ENCODE measurements around the gene WDR31. TPM values are rescaled to one million over a fixed set of nuclear protein-coding genes. Genes with fewer than 3 reads are reported as not detected.

The WDR31 gene
- total RNA-seq, 1 donor from 2014 or later, result 2.1 TPM

DNA sequence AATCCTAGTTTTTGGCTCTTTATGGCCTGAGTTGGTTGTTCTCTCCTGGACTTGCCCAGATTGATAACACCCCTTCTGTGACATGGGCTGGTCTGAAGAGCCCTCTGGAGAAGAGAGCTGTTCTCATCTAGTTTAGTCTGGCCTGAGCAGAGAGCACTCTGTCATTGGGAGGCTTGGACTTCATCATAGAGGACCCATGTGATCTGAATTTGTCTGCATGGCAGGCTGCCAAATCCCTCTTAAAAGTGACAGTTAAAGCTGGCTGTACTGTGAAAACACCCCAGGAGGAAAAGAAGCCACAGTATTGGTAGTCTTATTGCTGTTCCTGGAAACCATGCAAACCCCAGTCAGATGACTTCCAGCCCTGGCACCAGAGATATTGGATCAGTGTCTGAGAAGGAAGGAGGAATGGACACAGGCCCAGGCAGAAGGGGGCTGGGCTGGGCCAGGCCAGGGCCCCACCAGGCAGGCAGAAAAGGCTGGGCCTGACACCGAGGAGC, 3.7 kb upstream of the WDR31 start:
- no peak overlapping the region for H3K4me3 ChIP-seq (ENCODE audit: low read length in 3 of 3)
- H3K27me3 ChIP-seq (ENCODE audit: control insufficient read depth in 3 of 3, insufficient read depth in 3 of 3, low read length in 3 of 3), result peaks cover 0 to under 1% (median under 1%) of the 10 kb centered on the region in 3 donors
- no peaks in the 10 kb centered on the region for H3K9me3 ChIP-seq (ENCODE audit: control insufficient read depth in 3 of 3, low read length in 3 of 3)
- H3K9ac ChIP-seq (ENCODE audit: low read depth in 1 of 3, low read length in 3 of 3), result peak overlapping the region in 1 of 3 donors; percentile 40
- H3K27ac ChIP-seq (ENCODE audit: low read depth, low read length), result peak overlapping the region; percentile 67
- no peaks in the 10 kb centered on the region for H3K36me3 ChIP-seq (ENCODE audit: control insufficient read depth in 3 of 3, insufficient read depth in 3 of 3, low read length in 3 of 3)
- H3K4me1 ChIP-seq (ENCODE audit: control insufficient read depth in 3 of 3, insufficient read depth in 3 of 3, low read length in 3 of 3), result peaks cover 5 to 12% (median 10%) of the 10 kb centered on the region in 3 donors

DNA sequence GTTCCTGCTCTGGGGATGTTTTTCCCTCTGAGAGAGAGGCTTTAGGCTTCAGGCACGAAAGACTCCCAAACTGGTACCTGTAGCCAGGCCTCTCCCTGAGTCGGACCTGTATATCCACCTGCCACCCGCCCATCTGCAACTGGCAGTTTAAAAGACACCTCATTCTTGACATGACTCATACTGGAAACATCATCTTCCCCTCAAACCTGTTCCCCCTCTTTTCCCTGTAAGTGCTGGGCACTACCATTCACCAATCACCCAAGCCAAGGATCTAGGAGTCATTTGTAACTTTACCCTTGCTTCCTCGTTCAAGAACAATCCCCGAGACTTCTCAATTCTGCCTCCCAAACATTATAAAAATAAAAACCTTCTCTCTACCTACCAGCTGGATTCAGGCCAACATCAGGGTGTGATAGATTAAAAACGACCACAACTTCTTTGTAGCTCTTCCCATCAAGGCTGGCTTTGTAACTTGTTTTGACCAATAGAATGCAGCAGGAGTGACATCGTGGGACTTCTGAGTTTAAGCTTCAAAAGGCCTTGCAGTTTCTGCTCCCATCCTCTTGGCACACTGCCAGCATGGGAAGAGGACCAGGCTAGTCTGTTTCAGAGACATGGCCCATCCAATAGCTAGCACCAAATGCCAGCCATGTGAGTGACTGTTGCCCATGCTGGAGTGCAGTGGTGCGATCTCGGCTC, 1.8 kb upstream of the WDR31 start:
- no peaks in the 10 kb centered on the region for H3K27me3 ChIP-seq (ENCODE audit: control insufficient read depth in 3 of 3, insufficient read depth in 3 of 3, low read length in 3 of 3)
- peaks cover 5 to 12% (median 10%) of the 10 kb centered on the region in 3 donors for H3K4me1 ChIP-seq (ENCODE audit: control insufficient read depth in 3 of 3, insufficient read depth in 3 of 3, low read length in 3 of 3)
- H3K36me3 ChIP-seq (ENCODE audit: control insufficient read depth in 3 of 3, insufficient read depth in 3 of 3, low read length in 3 of 3), result no peaks in the 10 kb centered on the region
- H3K4me3 ChIP-seq (ENCODE audit: low read length in 3 of 3), result no peak overlapping the region
- no peak overlapping the region for H3K9ac ChIP-seq (ENCODE audit: low read depth in 1 of 3, low read length in 3 of 3)
- H3K9me3 ChIP-seq (ENCODE audit: control insufficient read depth in 3 of 3, low read length in 3 of 3), result no peaks in the 10 kb centered on the region
- no peak overlapping the region for H3K27ac ChIP-seq (ENCODE audit: low read depth, low read length)

DNA sequence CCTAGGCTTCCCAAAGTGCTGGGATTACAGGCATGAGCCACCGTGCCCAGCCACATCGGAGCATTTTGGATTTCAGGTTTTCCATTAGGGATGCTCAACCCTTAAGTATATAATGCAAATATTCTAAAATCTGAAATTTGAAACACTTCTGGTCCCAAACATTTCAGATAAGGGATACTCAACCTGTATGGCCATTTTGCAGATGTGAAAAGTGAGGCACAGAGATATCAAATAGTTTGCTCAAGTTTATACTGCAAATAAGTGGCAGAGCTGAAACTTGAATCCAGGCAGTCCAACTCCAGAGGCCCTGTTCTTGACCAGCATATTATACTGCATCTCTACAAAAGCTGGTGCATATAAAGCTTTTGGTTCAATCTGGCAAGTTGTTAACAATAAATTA, 2.4 kb downstream of the WDR31 start:
- Histone ChIP-seq H3K9me3 (ENCODE audit: control insufficient read depth in 3 of 3, low read length in 3 of 3) (no peaks in the 10 kb centered on the region), H3K4me3 (ENCODE audit: low read length in 3 of 3) (no peak overlapping the region), H3K36me3 (ENCODE audit: control insufficient read depth in 3 of 3, insufficient read depth in 3 of 3, low read length in 3 of 3) (no peaks in the 10 kb centered on the region), H3K27ac (ENCODE audit: low read depth, low read length) (no peak overlapping the region), H3K9ac (ENCODE audit: low read depth in 1 of 3, low read length in 3 of 3) (no peak overlapping the region), H3K27me3 (ENCODE audit: control insufficient read depth in 3 of 3, insufficient read depth in 3 of 3, low read length in 3 of 3) (no peaks in the 10 kb centered on the region), H3K4me1 (ENCODE audit: control insufficient read depth in 3 of 3, insufficient read depth in 3 of 3, low read length in 3 of 3) (peaks cover 5 to 10% (median 5%) of the 10 kb centered on the region in 3 donors)

DNA sequence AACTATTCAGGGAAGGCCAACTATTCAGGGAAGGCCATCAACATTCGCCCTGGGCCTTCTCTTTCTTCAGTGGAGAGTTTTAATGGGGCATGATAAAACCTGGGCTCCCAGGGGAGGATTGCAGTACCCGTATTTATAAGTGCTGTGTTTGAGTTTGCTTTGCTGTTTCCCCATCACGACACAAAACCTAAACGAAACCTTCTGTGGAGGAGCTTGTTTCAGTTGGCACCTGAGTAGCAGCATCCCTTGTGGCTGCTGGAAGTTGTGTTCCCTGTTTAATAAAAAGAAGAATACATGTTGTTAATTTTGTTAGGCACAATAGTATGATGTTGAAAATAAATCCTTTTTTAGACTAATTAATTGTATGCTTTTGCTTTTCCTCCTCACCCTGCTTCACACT, 8.3 kb downstream of the WDR31 start:
- no peaks in the 10 kb centered on the region for H3K9me3 ChIP-seq (ENCODE audit: control insufficient read depth in 3 of 3, low read length in 3 of 3)
- no peak overlapping the region for H3K4me3 ChIP-seq (ENCODE audit: low read length in 3 of 3)
- no peak overlapping the region for H3K27ac ChIP-seq (ENCODE audit: low read depth, low read length)
- no peaks in the 10 kb centered on the region for H3K27me3 ChIP-seq (ENCODE audit: control insufficient read depth in 3 of 3, insufficient read depth in 3 of 3, low read length in 3 of 3)
- no peak overlapping the region for H3K9ac ChIP-seq (ENCODE audit: low read depth in 1 of 3, low read length in 3 of 3)
- peaks cover 0 to 3% (median 2%) of the 10 kb centered on the region in 3 donors for H3K36me3 ChIP-seq (ENCODE audit: control insufficient read depth in 3 of 3, insufficient read depth in 3 of 3, low read length in 3 of 3)
- H3K4me1 ChIP-seq (ENCODE audit: control insufficient read depth in 3 of 3, insufficient read depth in 3 of 3, low read length in 3 of 3), result no peaks in the 10 kb centered on the region

DNA sequence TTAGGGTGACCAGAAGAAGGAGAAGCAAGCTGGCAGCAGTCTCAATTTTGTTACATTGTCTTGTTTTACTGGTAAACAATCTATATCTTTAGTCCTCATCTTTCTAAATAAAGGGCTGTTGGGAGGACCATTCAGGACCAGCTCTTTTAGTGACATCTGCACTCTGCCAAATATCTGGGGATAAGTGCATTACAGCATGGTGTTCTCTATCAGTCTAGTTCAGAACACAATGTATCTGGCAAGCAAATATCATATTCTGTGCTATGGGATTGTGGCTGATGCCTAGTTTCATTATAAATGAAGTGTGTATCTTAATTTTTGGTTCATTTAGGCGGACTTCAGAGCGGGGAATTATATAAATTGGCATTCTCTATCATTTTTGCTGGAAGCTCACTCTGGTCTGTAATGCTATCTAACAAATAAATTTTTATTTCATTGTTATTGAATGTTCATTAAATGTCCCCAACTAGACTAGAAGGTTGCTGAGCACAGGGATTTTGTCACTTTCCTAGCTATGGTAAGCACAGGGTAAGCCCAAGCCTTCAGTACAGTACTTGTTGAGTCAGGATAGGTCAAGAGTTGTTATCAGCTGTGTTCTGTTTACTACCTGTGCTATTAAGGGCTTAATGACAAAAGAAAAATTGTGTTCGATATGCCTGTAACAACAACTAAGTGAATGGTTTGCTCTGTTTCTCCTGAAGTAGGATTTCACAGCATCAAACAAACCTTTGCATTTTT, 11.9 kb downstream of the WDR31 start:
- Histone ChIP-seq H3K27ac (ENCODE audit: low read depth, low read length) (no peak overlapping the region), H3K4me1 (ENCODE audit: control insufficient read depth in 3 of 3, insufficient read depth in 3 of 3, low read length in 3 of 3) (no peaks in the 10 kb centered on the region), H3K9me3 (ENCODE audit: control insufficient read depth in 3 of 3, low read length in 3 of 3) (no peaks in the 10 kb centered on the region), H3K36me3 (ENCODE audit: control insufficient read depth in 3 of 3, insufficient read depth in 3 of 3, low read length in 3 of 3) (peaks cover 0 to 3% (median 2%) of the 10 kb centered on the region in 3 donors), H3K9ac (ENCODE audit: low read depth in 1 of 3, low read length in 3 of 3) (no peak overlapping the region), H3K27me3 (ENCODE audit: control insufficient read depth in 3 of 3, insufficient read depth in 3 of 3, low read length in 3 of 3) (no peaks in the 10 kb centered on the region), H3K4me3 (ENCODE audit: low read length in 3 of 3) (no peak overlapping the region)

DNA sequence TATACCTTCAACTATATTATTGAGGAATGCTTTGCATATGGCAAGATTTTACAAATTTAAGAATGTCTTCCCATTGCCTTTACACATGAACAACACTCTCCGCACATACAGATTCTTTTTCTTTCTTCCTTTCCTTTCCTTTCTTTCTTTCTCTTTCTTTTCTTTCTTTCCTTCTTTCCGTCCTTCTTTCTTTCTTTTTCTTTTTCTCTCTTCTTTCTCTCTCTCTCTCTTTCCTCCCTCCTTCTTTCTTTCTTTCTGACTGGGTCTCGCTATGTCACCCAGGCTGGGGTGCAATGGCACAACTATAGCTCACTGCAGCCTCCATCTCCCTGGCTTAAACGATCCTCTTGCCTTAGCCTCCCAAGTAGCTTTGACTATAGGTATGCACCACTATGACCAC, 13.8 kb downstream of the WDR31 start:
- Histone ChIP-seq H3K4me3 (ENCODE audit: low read length in 3 of 3) (no peak overlapping the region), H3K27ac (ENCODE audit: low read depth, low read length) (no peak overlapping the region), H3K36me3 (ENCODE audit: control insufficient read depth in 3 of 3, insufficient read depth in 3 of 3, low read length in 3 of 3) (peaks cover 0 to 3% (median 2%) of the 10 kb centered on the region in 3 donors), H3K9me3 (ENCODE audit: control insufficient read depth in 3 of 3, low read length in 3 of 3) (no peaks in the 10 kb centered on the region), H3K4me1 (ENCODE audit: control insufficient read depth in 3 of 3, insufficient read depth in 3 of 3, low read length in 3 of 3) (no peaks in the 10 kb centered on the region), H3K27me3 (ENCODE audit: control insufficient read depth in 3 of 3, insufficient read depth in 3 of 3, low read length in 3 of 3) (no peaks in the 10 kb centered on the region), H3K9ac (ENCODE audit: low read depth in 1 of 3, low read length in 3 of 3) (no peak overlapping the region)

DNA sequence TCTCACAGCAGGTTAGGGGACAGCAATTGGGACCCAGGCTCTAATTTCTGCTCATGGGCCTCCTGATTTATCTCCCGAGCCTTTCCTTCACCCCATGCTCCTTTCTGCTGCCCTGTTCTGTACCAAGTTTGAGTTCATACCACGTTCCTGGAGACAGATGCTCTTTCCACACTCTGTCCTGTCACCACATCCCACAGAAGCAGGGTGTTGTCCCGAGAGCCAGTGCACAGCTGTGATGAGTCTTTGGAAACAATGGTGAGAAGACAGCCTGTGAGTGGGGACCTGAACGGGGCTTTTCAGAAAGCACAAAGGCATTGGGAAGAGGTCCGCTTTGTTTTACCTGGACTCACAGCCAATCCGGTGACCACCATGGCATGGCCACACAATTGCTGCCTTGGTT, 17.4 kb downstream of the WDR31 start:
- peaks cover 4 to 6% (median 5%) of the 10 kb centered on the region in 3 donors for H3K36me3 ChIP-seq (ENCODE audit: control insufficient read depth in 3 of 3, insufficient read depth in 3 of 3, low read length in 3 of 3)
- H3K4me3 ChIP-seq (ENCODE audit: low read length in 3 of 3), result no peak overlapping the region
- H3K9ac ChIP-seq (ENCODE audit: low read depth in 1 of 3, low read length in 3 of 3), result no peak overlapping the region
- H3K27ac ChIP-seq (ENCODE audit: low read depth, low read length), result no peak overlapping the region
- no peaks in the 10 kb centered on the region for H3K9me3 ChIP-seq (ENCODE audit: control insufficient read depth in 3 of 3, low read length in 3 of 3)
- H3K4me1 ChIP-seq (ENCODE audit: control insufficient read depth in 3 of 3, insufficient read depth in 3 of 3, low read length in 3 of 3), result no peaks in the 10 kb centered on the region
- H3K27me3 ChIP-seq (ENCODE audit: control insufficient read depth in 3 of 3, insufficient read depth in 3 of 3, low read length in 3 of 3), result no peaks in the 10 kb centered on the region

DNA sequence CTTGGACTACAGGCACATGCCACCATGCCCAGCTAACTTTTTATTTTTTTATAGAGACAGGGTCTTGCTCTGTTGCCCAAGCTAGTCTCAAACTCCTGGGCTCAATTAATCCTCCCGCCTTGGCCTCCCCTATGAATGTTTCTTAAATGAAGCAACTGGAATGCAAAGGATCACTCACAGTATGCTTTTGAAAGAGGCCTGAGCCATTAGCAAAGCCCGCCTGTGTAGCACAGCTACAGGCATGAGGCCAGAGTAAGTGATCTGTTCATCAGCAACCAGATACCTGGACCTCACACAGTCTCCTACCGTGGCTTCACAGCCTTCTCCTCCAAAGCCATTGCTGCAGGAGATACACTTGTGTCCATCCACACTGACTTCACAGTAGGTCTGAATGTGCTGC, 20.0 kb downstream of the WDR31 start:
- H3K9me3 ChIP-seq (ENCODE audit: control insufficient read depth in 3 of 3, low read length in 3 of 3), result no peaks in the 10 kb centered on the region
- H3K4me1 ChIP-seq (ENCODE audit: control insufficient read depth in 3 of 3, insufficient read depth in 3 of 3, low read length in 3 of 3), result no peaks in the 10 kb centered on the region
- no peak overlapping the region for H3K9ac ChIP-seq (ENCODE audit: low read depth in 1 of 3, low read length in 3 of 3)
- H3K27ac ChIP-seq (ENCODE audit: low read depth, low read length), result no peak overlapping the region
- H3K27me3 ChIP-seq (ENCODE audit: control insufficient read depth in 3 of 3, insufficient read depth in 3 of 3, low read length in 3 of 3), result no peaks in the 10 kb centered on the region
- no peak overlapping the region for H3K4me3 ChIP-seq (ENCODE audit: low read length in 3 of 3)
- peaks cover 4 to 11% (median 5%) of the 10 kb centered on the region in 3 donors for H3K36me3 ChIP-seq (ENCODE audit: control insufficient read depth in 3 of 3, insufficient read depth in 3 of 3, low read length in 3 of 3)

DNA sequence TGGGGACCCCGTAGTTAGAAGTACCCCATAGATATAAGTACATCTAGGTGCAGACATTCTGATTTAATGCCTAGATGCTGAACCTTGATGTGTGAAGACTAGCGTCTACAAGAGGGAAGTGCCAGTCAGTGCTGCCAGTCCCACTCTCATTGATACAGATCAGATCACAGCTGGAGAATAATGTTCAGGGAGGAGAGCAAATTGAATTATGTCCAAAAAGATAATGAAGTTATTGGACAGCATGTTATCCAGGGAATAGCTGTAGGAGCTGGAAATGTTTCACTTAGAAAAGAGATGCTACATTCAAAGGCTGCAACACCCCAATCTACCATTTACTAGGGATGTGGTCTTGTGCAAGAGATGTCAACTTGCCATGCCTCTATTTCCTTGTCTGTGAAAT, 21.0 kb downstream of the WDR31 start:
- peaks cover 4 to 11% (median 5%) of the 10 kb centered on the region in 3 donors for H3K36me3 ChIP-seq (ENCODE audit: control insufficient read depth in 3 of 3, insufficient read depth in 3 of 3, low read length in 3 of 3)

DNA sequence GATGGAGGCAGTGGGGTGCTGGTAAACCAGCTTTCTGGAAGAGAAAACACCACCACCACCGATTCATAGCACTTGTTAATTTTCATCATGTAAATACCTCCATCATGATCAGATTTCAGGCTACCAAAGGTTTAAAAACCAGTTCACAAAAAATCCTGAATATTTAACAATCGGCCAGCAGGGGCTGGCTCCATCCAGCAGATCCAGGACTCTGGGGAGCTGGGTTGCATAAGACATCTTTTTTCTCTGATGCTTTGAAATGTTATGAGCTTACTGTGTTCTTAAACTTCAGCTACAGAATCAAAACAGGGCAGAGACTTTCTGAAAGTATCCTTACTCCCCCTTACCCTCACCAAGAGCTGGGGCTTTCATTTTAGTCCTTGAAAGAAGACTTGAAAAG, 22.3 kb downstream of the WDR31 start:
- H3K27me3 ChIP-seq (ENCODE audit: control insufficient read depth in 3 of 3, insufficient read depth in 3 of 3, low read length in 3 of 3), result no peaks in the 10 kb centered on the region
- H3K9ac ChIP-seq (ENCODE audit: low read depth in 1 of 3, low read length in 3 of 3), result no peak overlapping the region
- H3K27ac ChIP-seq (ENCODE audit: low read depth, low read length), result no peak overlapping the region
- no peaks in the 10 kb centered on the region for H3K4me1 ChIP-seq (ENCODE audit: control insufficient read depth in 3 of 3, insufficient read depth in 3 of 3, low read length in 3 of 3)
- no peak overlapping the region for H3K4me3 ChIP-seq (ENCODE audit: low read length in 3 of 3)
- H3K36me3 ChIP-seq (ENCODE audit: control insufficient read depth in 3 of 3, insufficient read depth in 3 of 3, low read length in 3 of 3), result peaks cover 4 to 11% (median 5%) of the 10 kb centered on the region in 3 donors
- no peaks in the 10 kb centered on the region for H3K9me3 ChIP-seq (ENCODE audit: control insufficient read depth in 3 of 3, low read length in 3 of 3)

More for the DNA sequence above, 21.0 kb downstream of the WDR31 start:
- no peaks in the 10 kb centered on the region for H3K4me1 ChIP-seq (ENCODE audit: control insufficient read depth in 3 of 3, insufficient read depth in 3 of 3, low read length in 3 of 3)
- no peaks in the 10 kb centered on the region for H3K27me3 ChIP-seq (ENCODE audit: control insufficient read depth in 3 of 3, insufficient read depth in 3 of 3, low read length in 3 of 3)
- no peak overlapping the region for H3K4me3 ChIP-seq (ENCODE audit: low read length in 3 of 3)
- H3K9ac ChIP-seq (ENCODE audit: low read depth in 1 of 3, low read length in 3 of 3), result no peak overlapping the region
- no peaks in the 10 kb centered on the region for H3K9me3 ChIP-seq (ENCODE audit: control insufficient read depth in 3 of 3, low read length in 3 of 3)
- no peak overlapping the region for H3K27ac ChIP-seq (ENCODE audit: low read depth, low read length)

Data from skeletal muscle tissue (tissue), 4 donors.